PFSK-1 (cell line): ENCODE results near the gene HOXC4.

ENCODE experiments used
- FOXP2 ChIP-seq: optimal IDR thresholded peaks from 2 replicates; pipeline ENCODE3; 2011; ENCODE audit warnings: borderline replicate concordance, control low read depth, inconsistent platforms; ENCODE audit not compliant: insufficient read depth; ENCODE audit errors: extremely low read length, extremely low read depth
- POLR2AphosphoS5 ChIP-seq: IDR thresholded peaks from 2 replicates; pipeline ENCODE4 v1.6.1; 2012; ENCODE audit warnings: low read depth, mild to moderate bottlenecking, control low read depth, low read length, moderate library complexity
- REST ChIP-seq, 2 experiments: IDR thresholded peaks; 2 replicates each; pipeline versions ENCODE4 v1.6.1 to v1.8.0; 2011 to 2012; ENCODE audit warnings: low read depth in 2 of 2, low read length in 2 of 2, control low read depth in 1 of 2, inconsistent platforms in 1 of 2, mild to moderate bottlenecking in 1 of 2, moderate library complexity in 1 of 2; ENCODE audit not compliant: insufficient read depth in 1 of 2
- SIN3A ChIP-seq: IDR thresholded peaks from 2 replicates; pipeline ENCODE4 v1.6.1; 2012; ENCODE audit warnings: mild to moderate bottlenecking, low read length, moderate library complexity, borderline replicate concordance; ENCODE audit not compliant: insufficient read depth
- TAF1 ChIP-seq: IDR thresholded peaks from 2 replicates; pipeline ENCODE4 v1.6.1; 2012; ENCODE audit warnings: low read length, control low read depth, borderline replicate concordance; ENCODE audit not compliant: insufficient read depth

HOXC4 gene

GRCh38 chr12:54020591-54021405 is 32.8 kb upstream of the HOXC4 start:
- no peak for TF ChIP-seq FOXP2
- no peak for TF ChIP-seq REST (IDR thresholded peaks at IDR 0.05; ENCODE audit: insufficient read depth in 1 of 2, low read depth in 2 of 2, low read length in 2 of 2)

- TF ChIP-seq FOXP2 (peak; percentile 78), POLR2AphosphoS5 (no peak), TAF1 (no peak), REST (IDR thresholded peaks at IDR 0.05; ENCODE audit: insufficient read depth in 1 of 2, low read depth in 2 of 2, low read length in 2 of 2) (no peak), SIN3A (no peak)
These were observed 32.1 kb upstream of the HOXC4 start for GRCh38 chr12:54021432-54022013.

- no peak for TF ChIP-seq POLR2AphosphoS5
- TF ChIP-seq FOXP2 = no peak
- no peak for TF ChIP-seq REST (IDR thresholded peaks at IDR 0.05; ENCODE audit: insufficient read depth in 1 of 2, low read depth in 2 of 2, low read length in 2 of 2)
- no peak for TF ChIP-seq TAF1
- no peak for TF ChIP-seq SIN3A
These were observed 30.4 kb upstream of the HOXC4 start for GRCh38 chr12:54022960-54023884.

- TF ChIP-seq SIN3A (no peak), TAF1 (no peak), FOXP2 (no peak), POLR2AphosphoS5 (no peak), REST (IDR thresholded peaks at IDR 0.05; ENCODE audit: insufficient read depth in 1 of 2, low read depth in 2 of 2, low read length in 2 of 2) (no peak)
These were observed 29.5 kb upstream of the HOXC4 start for GRCh38 chr12:54024127-54024526.
